Mesenchymal stem cell (in vitro differentiated cells and primary cell): ENCODE results near the gene SH2D7. TPM values are rescaled to one million over a fixed set of nuclear protein-coding genes. Genes with fewer than 3 reads are reported as not detected.

Experiments used
- small RNA-seq: library from polyadenylated mRNA; stranded (forward); fragments of <200 nt; extraction: miRNeasy Mini kit (QIAGEN cat#:217004); gene quantifications from one replicate; pipeline ENCODE3, GENCODE V24; 2013; ENCODE audit warnings: low read depth

Gene SH2D7

Small RNAs within 50 kb of the gene (small RNA-seq; reads per million reads assigned to genes)
- not detected for gene RF00092
